NCI-H446 (cell line): ENCODE measurements around the gene PCDHA10.

ENCODE experiments used
- DNase-seq, 2 experiments: peaks; one replicate each; lab custom pipeline; 2025; lab: John Stamatoyannopoulos, UW

Gene PCDHA10

GRCh38 chr5:140882591-140882899 lies 26.8 kb downstream of the PCDHA10 start:
- DNase-seq = peak in 1 of 2 experiments; percentile 4

GRCh38 chr5:140883373-140883772 lies 27.7 kb downstream of the PCDHA10 start:
- no peak for DNase-seq

GRCh38 chr5:140883927-140884697 lies 28.4 kb downstream of the PCDHA10 start:
- no peak for DNase-seq

GRCh38 chr5:140916325-140916724 lies 60.6 kb downstream of the PCDHA10 start:
- no peak for DNase-seq
